ENCODE measurements around the gene CFAP299.

CFAP299 gene

GRCh38 chr4:80413086-80413485 is 77.6 kb downstream of the CFAP299 start:
- Histone ChIP-seq H3K4me3 (ENCODE audit: insufficient read depth, low read length, poor library complexity, severe bottlenecking) (no peak overlapping the region), H3K79me2 (ENCODE audit: insufficient read depth, low read length) (no peaks in the 10 kb centered on the region), H4K20me1 (ENCODE audit: low read depth, low read length) (no peaks in the 10 kb centered on the region), H3K4me2 (ENCODE audit: low read depth, low read length, poor library complexity, severe bottlenecking) (no peak overlapping the region), H3K9ac (ENCODE audit: low read length) (no peak overlapping the region), H3K9me2 (replicated peaks; ENCODE audit: insufficient read depth, low read length) (no peaks in the 10 kb centered on the region), H3F3A (ENCODE audit: insufficient read depth) (no peaks in the 10 kb centered on the region), H3K36me3 (ENCODE audit: low read length) (no peaks in the 10 kb centered on the region), H2AFZ (ENCODE audit: low read depth, low read length, severe bottlenecking) (no peak overlapping the region), H3K27ac (ENCODE audit: low read depth, low read length) (no peak overlapping the region), H3K9me3 (ENCODE audit: insufficient read depth, low read length) (no peaks in the 10 kb centered on the region), H3K27me3 (ENCODE audit: low read length) (no peaks in the 10 kb centered on the region)
- TF ChIP-seq CTCF (IDR thresholded peaks at IDR 0.05; ENCODE audit: insufficient read depth, low read length, poor library complexity, severe bottlenecking) (no peak), EZH2phosphoT487 (conservative IDR thresholded peaks at IDR 0.05; ENCODE audit: low read length) (no peak)

GRCh38 chr4:80417019-80417418 is 81.5 kb downstream of the CFAP299 start:
- no peak overlapping the region for H3K27ac ChIP-seq (ENCODE audit: low read depth, low read length)

GRCh38 chr4:80419946-80420345 is 84.4 kb downstream of the CFAP299 start:
- no peaks in the 10 kb centered on the region for H3K36me3 ChIP-seq (ENCODE audit: low read length)
- H4K20me1 ChIP-seq (ENCODE audit: low read depth, low read length): no peaks in the 10 kb centered on the region
- no peaks in the 10 kb centered on the region for H3F3A ChIP-seq (ENCODE audit: insufficient read depth)
- H3K27me3 ChIP-seq (ENCODE audit: low read length): no peaks in the 10 kb centered on the region
- H3K27ac ChIP-seq (ENCODE audit: low read depth, low read length): no peak overlapping the region
- TF ChIP-seq CTCF (IDR thresholded peaks at IDR 0.05; ENCODE audit: insufficient read depth, low read length, poor library complexity, severe bottlenecking) (no peak), EZH2phosphoT487 (conservative IDR thresholded peaks at IDR 0.05; ENCODE audit: low read length) (no peak)
- H3K79me2 ChIP-seq (ENCODE audit: insufficient read depth, low read length): no peaks in the 10 kb centered on the region
- no peaks in the 10 kb centered on the region for H3K9me3 ChIP-seq (ENCODE audit: insufficient read depth, low read length)
- H3K4me3 ChIP-seq (ENCODE audit: insufficient read depth, low read length, poor library complexity, severe bottlenecking): no peak overlapping the region
- H2AFZ ChIP-seq (ENCODE audit: low read depth, low read length, severe bottlenecking): no peak overlapping the region
- H3K9ac ChIP-seq (ENCODE audit: low read length): no peak overlapping the region
- H3K4me2 ChIP-seq (ENCODE audit: low read depth, low read length, poor library complexity, severe bottlenecking): no peak overlapping the region
- H3K9me2 ChIP-seq (replicated peaks; ENCODE audit: insufficient read depth, low read length): no peaks in the 10 kb centered on the region

More at GRCh38 chr4:80417019-80417418, 81.5 kb downstream of the CFAP299 start:
- Histone ChIP-seq H3K9me2 (replicated peaks; ENCODE audit: insufficient read depth, low read length) (no peaks in the 10 kb centered on the region), H3K4me2 (ENCODE audit: low read depth, low read length, poor library complexity, severe bottlenecking) (no peak overlapping the region), H4K20me1 (ENCODE audit: low read depth, low read length) (no peaks in the 10 kb centered on the region), H3K9me3 (ENCODE audit: insufficient read depth, low read length) (no peaks in the 10 kb centered on the region), H3F3A (ENCODE audit: insufficient read depth) (no peaks in the 10 kb centered on the region), H3K27me3 (ENCODE audit: low read length) (no peaks in the 10 kb centered on the region), H3K4me3 (ENCODE audit: insufficient read depth, low read length, poor library complexity, severe bottlenecking) (no peak overlapping the region), H3K79me2 (ENCODE audit: insufficient read depth, low read length) (no peaks in the 10 kb centered on the region), H2AFZ (ENCODE audit: low read depth, low read length, severe bottlenecking) (no peak overlapping the region), H3K9ac (ENCODE audit: low read length) (no peak overlapping the region), H3K36me3 (ENCODE audit: low read length) (no peaks in the 10 kb centered on the region)
- TF ChIP-seq CTCF (IDR thresholded peaks at IDR 0.05; ENCODE audit: insufficient read depth, low read length, poor library complexity, severe bottlenecking) (no peak), EZH2phosphoT487 (conservative IDR thresholded peaks at IDR 0.05; ENCODE audit: low read length) (no peak)
